GM12892 (cell line): ENCODE results near the gene AK5.

ENCODE experiments used
- DNase-seq: peaks from one replicate; pipeline ENCODE4 v3.0.0; 2011; ENCODE audit not compliant: insufficient read length
- FAIRE-seq: peaks from 2 replicates; lab custom pipeline; 2011; peaks lifted over from hg19 to GRCh38; lab: Jason Lieb, UNC
- POLR2A ChIP-seq: IDR thresholded peaks from 2 replicates; pipeline ENCODE4 v1.6.1; 2011; ENCODE audit warnings: low read depth, low read length, control low read depth
- POLR2AphosphoS5 ChIP-seq: IDR thresholded peaks from 2 replicates; pipeline ENCODE4 v1.6.1; 2011; ENCODE audit warnings: low read depth, low read length, control low read depth
- TAF1 ChIP-seq: IDR thresholded peaks from 2 replicates; pipeline ENCODE4 v1.6.1; 2011; ENCODE audit warnings: low read depth, mild to moderate bottlenecking, control low read depth, low read length, borderline replicate concordance

Gene AK5

GRCh38 chr1:77339326-77339725 is 57.5 kb downstream of the AK5 start:
- DNase-seq, result no peak
- TF ChIP-seq POLR2AphosphoS5 (no peak), TAF1 (no peak), POLR2A (no peak)
- no peak for FAIRE-seq

- DNase-seq (no peak), FAIRE-seq (no peak)
- TF ChIP-seq POLR2AphosphoS5 (no peak), POLR2A (no peak), TAF1 (no peak)
These were observed 59.4 kb downstream of the AK5 start for GRCh38 chr1:77341195-77341594.

- no peak for DNase-seq
- FAIRE-seq, result no peak
- TF ChIP-seq TAF1 (no peak), POLR2A (no peak), POLR2AphosphoS5 (no peak)
These were observed 60.9 kb downstream of the AK5 start for GRCh38 chr1:77342745-77343144.

- no peak for DNase-seq
These were observed 65.8 kb downstream of the AK5 start for GRCh38 chr1:77347646-77348045.

GRCh38 chr1:77348549-77348948 is 66.7 kb downstream of the AK5 start:
- no peak for FAIRE-seq
- no peak for TF ChIP-seq POLR2AphosphoS5
- TF ChIP-seq TAF1, result no peak
- no peak for TF ChIP-seq POLR2A
- DNase-seq, result no peak

More at GRCh38 chr1:77347646-77348045, 65.8 kb downstream of the AK5 start:
- no peak for FAIRE-seq
- no peak for TF ChIP-seq POLR2A
- TF ChIP-seq POLR2AphosphoS5, result no peak
- TF ChIP-seq TAF1, result no peak

GRCh38 chr1:77349275-77349674 is 67.5 kb downstream of the AK5 start:
- TF ChIP-seq TAF1 (no peak), POLR2A (no peak)
- FAIRE-seq, result no peak
- DNase-seq, result no peak

GRCh38 chr1:77350012-77350770 is 68.4 kb downstream of the AK5 start:
- TF ChIP-seq POLR2A (no peak), TAF1 (no peak)
- FAIRE-seq (no peak), DNase-seq (no peak)

- TF ChIP-seq TAF1 (no peak), POLR2A (no peak), POLR2AphosphoS5 (no peak)
- FAIRE-seq, result no peak
- no peak for DNase-seq
These were observed 72.7 kb downstream of the AK5 start for GRCh38 chr1:77354536-77354935.

- TF ChIP-seq POLR2A (no peak), POLR2AphosphoS5 (no peak), TAF1 (no peak)
- DNase-seq (no peak), FAIRE-seq (no peak)
These were observed 73.2 kb downstream of the AK5 start for GRCh38 chr1:77355010-77355409.

GRCh38 chr1:77356136-77356535 is 74.3 kb downstream of the AK5 start:
- no peak for FAIRE-seq
- TF ChIP-seq POLR2AphosphoS5 (no peak), TAF1 (no peak), POLR2A (no peak)
- DNase-seq, result no peak

- FAIRE-seq, result no peak
- no peak for DNase-seq
- no peak for TF ChIP-seq POLR2AphosphoS5
- TF ChIP-seq POLR2A, result no peak
- no peak for TF ChIP-seq TAF1
These were observed 78.4 kb downstream of the AK5 start for GRCh38 chr1:77360256-77360655.

GRCh38 chr1:77361621-77362020 is 79.8 kb downstream of the AK5 start:
- DNase-seq (no peak), FAIRE-seq (no peak)
- TF ChIP-seq POLR2A (no peak), TAF1 (no peak), POLR2AphosphoS5 (no peak)

GRCh38 chr1:77370161-77370560 is 88.3 kb downstream of the AK5 start:
- TF ChIP-seq POLR2AphosphoS5 (no peak), TAF1 (no peak), POLR2A (no peak)
- no peak for FAIRE-seq
- DNase-seq, result no peak
